GM19463 (cell line): ENCODE results near the gene SCARF2.

Source experiments
- ATAC-seq: cut with Tn5 transposase; IDR thresholded peaks from one replicate; pipeline ENCODE4 v1.9.1; 2021; ENCODE audit warnings: mild to moderate bottlenecking, moderate library complexity; ENCODE audit not compliant: unreplicated experiment

The SCARF2 gene

GRCh38 chr22:20440637-20441591 is 3.3 kb upstream of the SCARF2 start:
- no peak for ATAC-seq

DNA sequence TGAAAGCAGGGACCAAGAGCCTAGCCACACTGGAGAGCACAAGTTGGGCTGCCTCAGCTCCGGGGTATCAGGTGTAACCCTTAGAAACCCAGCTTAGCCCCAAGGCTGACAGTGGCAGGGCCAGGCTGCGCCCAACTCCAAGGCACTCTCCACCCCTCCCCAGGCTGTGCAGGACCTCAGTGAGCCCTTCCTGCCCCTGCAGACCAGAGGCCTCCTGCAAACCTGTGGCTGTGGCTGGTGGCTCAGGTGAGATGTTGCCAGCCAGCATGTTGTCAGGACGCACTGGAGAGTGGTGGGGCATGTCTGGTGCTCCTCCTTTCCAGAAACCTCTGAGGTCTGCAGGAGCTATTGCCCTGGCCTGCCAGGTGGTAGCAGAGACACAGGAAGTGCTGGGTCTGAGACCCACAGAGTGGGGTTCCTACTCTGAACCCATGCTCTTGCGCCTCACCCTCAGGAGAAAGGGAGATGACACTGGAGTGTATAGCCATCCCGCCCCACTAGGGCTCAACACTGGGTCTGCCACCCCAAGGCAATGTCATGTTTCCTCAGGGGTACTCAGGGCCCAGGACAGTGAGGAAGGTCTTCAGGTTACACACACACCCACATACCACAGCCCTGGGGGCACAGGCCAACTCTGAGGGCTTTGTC is 2.4 kb upstream of the SCARF2 start:
- ATAC-seq = no peak

GRCh38 chr22:20439556-20439927 is 1.9 kb upstream of the SCARF2 start:
- no peak for ATAC-seq

DNA sequence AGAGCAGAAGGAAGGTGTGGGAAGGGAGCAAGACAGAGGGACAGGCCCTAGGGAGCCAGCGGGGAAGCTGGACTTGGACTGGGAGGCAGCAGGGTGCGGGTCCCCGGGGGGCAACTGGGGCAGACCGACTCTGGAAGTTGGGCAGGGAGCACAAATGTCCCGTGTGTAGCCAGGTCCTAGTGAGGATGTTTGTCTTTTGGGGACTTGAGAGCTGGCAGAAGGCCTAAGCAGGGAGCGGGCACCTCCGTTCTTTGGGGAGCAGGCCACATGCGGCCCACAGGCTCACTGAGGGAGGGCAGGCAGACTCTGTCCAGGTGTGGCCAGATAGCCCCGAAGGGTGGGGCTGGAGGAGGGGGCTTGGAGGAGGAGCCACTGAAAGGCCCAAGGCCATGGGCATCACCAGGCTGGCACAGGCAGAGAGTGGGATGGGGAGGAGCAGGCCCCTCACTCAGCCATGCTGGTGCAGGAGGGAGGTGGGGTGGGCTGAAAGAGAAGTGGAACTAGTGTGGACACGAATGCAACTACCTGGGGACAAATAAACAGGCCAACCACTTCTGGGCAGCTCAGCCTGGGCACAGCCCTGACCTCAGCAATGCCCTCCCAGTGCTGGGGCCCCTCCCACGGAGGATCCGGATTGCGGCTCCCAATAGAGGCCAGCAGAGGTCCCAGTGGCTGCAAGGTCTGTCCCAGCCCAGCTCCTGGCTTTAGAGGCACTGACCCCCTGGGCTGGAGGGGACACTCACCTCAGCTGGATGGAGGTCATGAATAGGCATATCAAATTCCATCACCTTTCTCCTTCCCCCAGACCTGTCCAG is 1.3 kb upstream of the SCARF2 start:
- ATAC-seq = no peak

- ATAC-seq = no peak
Measured at GRCh38 chr22:20438427-20438677, 727 bp upstream of the SCARF2 start.

DNA sequence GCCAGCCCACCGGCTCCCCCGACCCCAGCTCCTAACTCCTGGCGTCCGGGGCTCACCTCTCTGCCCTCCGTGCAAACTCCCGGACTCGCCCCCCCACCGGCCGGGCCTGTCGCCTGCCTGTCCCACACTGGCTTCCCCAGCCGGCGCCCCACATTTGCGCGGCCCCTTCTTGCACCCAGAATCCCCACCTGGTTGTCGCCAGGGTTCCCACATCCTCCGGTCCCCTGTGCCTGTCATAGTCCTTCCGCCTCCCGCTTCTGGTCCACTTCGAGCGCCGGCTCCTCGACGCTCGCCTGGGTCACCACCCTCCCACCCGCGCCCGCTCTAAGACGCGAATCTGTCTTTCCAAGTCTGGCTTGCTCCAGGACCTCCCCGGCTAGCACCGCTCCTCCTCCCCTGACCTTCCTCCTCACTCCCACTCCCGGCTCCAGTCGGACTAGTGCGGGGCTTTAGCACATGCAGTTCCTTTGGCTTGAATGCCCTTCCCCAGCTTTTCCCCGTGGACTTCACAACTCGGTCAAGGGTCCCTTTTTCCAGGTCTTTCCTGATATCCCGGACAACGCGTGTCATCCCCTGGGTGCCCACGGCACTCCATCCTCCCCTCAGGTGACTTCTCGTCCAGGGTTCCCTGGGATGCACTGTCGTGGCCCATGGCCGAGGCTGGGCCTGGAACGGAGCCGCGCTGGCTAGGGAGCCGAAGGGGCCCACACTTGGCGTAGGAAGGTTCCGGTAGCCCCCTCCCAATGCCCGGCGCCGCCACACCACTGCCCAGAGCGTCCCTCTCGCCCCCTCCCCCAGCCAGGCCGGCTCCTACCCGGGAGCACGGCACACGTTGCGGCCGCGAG is 635 bp downstream of the SCARF2 start:
- ATAC-seq = no peak

DNA sequence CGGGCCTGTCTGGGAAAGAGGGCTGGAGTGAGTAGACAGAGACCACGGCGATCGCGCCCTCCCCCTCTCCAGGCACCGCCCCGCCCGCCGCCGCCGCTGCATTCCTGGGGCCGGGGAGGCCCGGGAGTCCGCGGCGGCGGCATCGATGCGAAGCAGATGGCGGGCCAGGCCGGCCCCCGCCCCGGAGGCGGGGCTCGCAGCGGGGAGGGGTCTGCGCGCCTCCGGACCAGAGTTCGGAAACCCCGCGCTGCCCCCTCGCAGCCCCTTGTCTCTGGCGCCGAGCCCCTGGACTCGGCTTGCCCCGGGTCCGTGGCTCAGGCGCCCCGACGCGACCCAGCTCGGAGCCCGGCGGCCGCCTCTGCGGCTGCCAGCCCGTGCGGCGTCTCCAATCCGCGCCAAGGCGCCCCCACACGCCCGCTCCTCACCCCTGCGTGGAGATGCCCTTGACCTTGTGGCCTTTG is 1.3 kb downstream of the SCARF2 start:
- no peak for ATAC-seq

DNA sequence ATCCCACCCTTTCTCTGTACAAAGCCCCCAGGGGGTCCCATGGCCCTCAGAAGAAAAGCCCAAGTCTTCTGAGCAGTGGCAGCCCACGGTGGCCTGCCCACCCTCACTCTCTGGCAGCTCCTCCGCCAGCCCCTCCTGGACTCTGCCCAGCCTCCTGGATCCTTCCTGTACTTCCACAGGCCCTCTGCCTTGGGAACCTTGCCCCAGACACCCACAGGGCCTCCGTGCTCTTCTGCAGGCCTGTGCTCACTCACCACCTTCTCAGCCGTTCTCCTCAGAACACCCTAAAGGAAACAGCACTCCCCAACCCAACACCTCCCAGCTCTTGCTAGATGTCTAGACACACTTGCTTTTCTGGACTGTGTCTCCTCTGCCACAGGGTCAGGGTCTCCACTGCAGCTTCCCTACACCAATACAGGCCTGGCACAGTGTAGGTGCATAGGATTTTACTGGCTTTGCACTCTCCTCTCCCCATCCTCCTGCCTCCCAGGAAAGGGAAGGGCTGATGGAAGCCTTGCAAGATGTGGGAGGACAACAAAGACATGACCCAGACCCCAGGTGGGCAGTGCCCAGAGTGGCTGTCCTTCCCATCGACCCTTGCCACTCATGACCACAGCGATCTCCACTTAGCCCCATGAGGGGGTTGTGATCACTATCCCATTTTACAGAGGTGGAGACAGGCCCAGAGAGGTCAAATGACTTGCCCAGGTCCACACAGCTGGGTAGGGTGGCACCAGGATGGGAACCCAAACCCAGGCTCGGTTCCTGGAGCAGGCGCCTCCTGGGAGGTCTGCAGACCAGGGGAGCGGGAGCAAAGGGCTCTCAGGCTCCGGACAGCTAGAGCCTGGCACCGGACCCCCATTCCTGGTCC is 2.0 kb downstream of the SCARF2 start:
- ATAC-seq = no peak

DNA sequence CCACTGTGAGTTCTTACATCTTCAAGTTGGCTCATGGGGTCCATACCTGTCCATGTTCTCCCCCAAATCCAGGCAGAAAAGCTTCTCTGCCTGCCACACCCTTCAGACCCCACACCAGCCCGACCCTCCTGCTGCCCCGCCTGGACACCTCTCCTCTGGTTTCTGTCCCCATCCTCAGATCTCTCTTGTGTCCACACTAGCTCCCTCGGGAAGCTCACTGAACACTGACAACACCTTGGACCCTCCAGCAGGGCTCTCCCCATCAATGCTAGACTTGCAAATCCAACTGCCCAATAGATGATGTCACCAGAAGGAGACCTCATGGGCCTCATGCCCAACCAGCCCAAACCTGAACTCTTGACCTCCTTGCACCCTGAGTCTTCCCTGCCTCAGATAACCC is 2.9 kb downstream of the SCARF2 start:
- no peak for ATAC-seq

DNA sequence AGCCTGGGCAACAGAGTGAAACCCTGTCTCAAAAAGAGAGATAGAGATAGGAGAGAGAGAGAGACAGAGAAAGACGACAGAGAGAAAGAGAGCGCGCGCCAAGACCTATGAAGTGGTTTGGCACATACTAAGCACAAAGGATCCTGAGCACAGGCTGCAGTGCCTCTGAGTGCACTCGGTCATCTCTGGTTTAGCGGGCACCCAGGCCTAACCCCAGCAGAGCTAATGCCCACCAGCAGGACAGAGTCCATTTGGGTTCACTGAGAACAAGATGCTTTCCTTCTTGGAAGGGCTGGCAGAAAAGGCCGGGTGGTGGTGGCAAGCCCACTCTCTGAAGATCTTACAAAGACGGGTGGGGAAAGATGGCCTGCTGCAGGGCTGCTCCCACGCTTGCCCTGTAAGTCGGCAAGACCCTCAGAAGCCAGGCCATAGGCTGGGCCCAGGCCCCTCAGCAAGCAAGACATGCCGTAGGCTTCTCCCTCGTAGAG is 3.3 kb downstream of the SCARF2 start:
- ATAC-seq = no peak

- no peak for ATAC-seq
Measured at GRCh38 chr22:20433686-20434241, 3.9 kb downstream of the SCARF2 start.

DNA sequence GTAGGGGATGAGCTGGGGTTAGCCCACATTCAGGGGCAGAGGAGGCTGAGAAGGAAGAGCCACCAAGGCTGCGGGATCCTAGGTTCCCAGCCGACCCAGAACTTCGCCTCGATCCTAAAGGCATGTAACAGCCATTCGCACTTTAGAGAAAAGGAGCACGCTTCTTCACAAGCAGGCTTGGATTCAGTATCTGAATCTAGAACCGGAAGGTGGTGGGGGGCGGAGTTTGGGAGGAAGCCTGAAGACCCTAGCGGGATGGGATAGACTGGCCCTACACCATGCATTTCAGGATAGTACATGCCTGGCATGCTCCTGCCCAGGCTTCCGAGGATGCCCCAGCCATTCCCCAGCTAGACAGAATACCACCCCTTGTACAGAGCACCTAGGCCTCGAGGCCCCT is 4.4 kb downstream of the SCARF2 start:
- no peak for ATAC-seq

- ATAC-seq = no peak
Measured at GRCh38 chr22:20432244-20432686, 5.4 kb downstream of the SCARF2 start.

DNA sequence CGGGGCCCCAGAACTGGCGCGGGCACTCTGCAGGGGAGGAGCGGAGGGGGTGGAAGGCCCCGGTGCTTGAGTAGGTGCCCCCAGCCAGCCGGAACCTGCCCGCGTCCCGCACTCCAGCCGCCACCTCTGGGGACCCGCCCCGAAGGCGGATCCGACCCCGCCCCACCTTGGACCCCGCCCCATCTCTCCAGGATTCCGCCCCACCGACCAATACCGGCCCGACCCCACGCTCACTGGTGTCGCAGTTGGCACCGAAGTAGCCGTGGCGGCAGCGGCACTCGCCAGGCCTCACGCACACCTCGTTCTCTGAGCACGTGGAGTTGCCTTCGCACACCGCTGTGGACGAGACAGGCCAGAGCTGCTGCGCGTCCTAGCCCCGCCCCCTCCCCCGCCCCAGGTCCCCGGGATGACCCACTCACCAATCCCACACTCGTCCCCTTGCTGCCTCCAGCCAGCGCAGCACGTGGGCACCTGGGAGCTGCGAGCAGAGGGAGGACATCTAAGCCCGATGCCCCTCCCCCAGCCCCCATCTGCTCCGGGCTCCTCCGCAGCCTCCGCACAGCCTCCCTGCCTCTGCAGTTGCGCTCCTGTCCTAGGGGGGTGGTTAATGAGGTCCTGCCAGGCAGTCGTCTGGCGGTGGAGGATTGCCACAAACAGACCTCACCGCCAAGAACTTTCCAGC is 6.0 kb downstream of the SCARF2 start:
- ATAC-seq = no peak

GRCh38 chr22:20430720-20431510 is 6.7 kb downstream of the SCARF2 start:
- no peak for ATAC-seq

DNA sequence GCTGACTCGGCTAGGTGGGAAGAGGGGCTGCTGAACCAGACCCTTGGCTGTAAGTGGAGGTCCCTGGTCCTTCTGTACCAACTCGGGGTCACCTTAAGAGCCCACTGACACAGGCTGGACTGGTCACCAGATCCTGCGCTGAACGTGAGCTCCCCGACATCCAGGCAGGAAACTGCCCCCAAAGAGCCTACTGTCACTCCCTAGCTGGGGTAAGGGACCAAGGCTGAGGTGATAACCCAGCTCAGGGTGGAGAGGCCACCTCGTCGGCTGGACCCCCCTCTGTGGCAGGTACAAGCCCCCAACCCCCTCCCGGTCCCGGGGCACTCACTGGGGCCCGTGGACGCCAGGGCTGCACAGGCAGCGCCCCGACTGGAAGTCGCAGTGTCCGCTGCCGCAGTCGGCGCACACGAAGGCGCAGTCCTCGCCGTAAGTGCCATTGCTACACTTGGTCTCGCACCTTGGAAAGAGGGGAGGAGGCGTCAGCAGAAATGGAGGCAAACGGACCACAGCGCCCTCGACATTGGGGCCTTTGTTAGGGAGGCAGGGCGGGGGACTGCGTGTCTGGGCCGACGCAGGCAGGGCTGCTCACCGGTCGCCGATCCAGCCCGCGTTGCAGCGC is 7.4 kb downstream of the SCARF2 start:
- no peak for ATAC-seq
